B cell (primary cell): ENCODE measurements around the gene MBNL1. TPM values are rescaled to one million over a fixed set of nuclear protein-coding genes. Genes with fewer than 3 reads are reported as not detected.

Source experiments
- ATAC-seq: fragments of 200-7000 bp; cut with Tn5 transposase; one replicate; pipeline ENCODE4 v1.10.0; 2021; ENCODE audit warnings: low read depth, mild to moderate bottlenecking, moderate number of reproducible peaks, moderate library complexity
- CTCF ChIA-PET: fragments of 350-600 bp; sonication (Branson Sonifier 250); formaldehyde crosslinking; loops from one replicate; lab custom pipeline; 2021; ENCODE audit warnings: antibody characterized with exemption, inconsistent platforms; lab: Charles Lee
- POLR2A ChIA-PET: fragments of 350-600 bp; sonication (Branson Sonifier 250); formaldehyde crosslinking; loops from one replicate; lab custom pipeline; 2021; ENCODE audit warnings: antibody characterized with exemption; lab: Charles Lee
- DNase-seq: peaks from one replicate; pipeline ENCODE4 v3.0.0; 2013
- H2AFZ ChIP-seq: 2 replicates; pipeline ENCODE4 v1.6.1; 2012; ENCODE audit warnings: mild to moderate bottlenecking, low read depth, low read length; ENCODE audit not compliant: insufficient read depth, poor library complexity, severe bottlenecking
- H3K27ac ChIP-seq, 2 donors: 1 replicate in 1 of 2; 2 replicates in 1 of 2; pipeline ENCODE4 v1.5.1; 2012 to 2013; ENCODE audit warnings: low read length in 2 of 2, mild to moderate bottlenecking in 2 of 2, moderate library complexity in 1 of 2
- H3K27me3 ChIP-seq, 4 experiments: fragments of 200-600 bp in 1 of 4; sonication (generic) in 1 of 4; replicated peaks in 1 of 4; 1 replicate in 2 of 4; 2 replicates in 2 of 4; pipeline versions ENCODE4 v1.6.1 to v1.7.0; 2013 to 2016; ENCODE audit warnings: low read length in 3 of 4, mild to moderate bottlenecking in 2 of 4, mixed read lengths in 1 of 4, moderate library complexity in 1 of 4; ENCODE audit not compliant: insufficient read depth in 4 of 4, control insufficient read depth in 3 of 4; ENCODE audit errors: control extremely low read depth in 1 of 4
- H3K36me3 ChIP-seq, 2 experiments: replicated peaks in 1 of 2; 1 replicate in 1 of 2; 2 replicates in 1 of 2; pipeline versions ENCODE4 v1.6.1 to v1.7.1; 2013; ENCODE audit warnings: low read length in 1 of 2; ENCODE audit not compliant: insufficient read depth in 2 of 2, control insufficient read depth in 1 of 2; ENCODE audit errors: control extremely low read depth in 1 of 2, extremely low read depth in 1 of 2
- H3K4me1 ChIP-seq, 2 donors: fragments of 200-600 bp in 1 of 2; sonication (generic) in 1 of 2; 1 replicate in 1 of 2; 2 replicates in 1 of 2; pipeline versions ENCODE4 v1.5.1 to v1.6.1; 2013 to 2017; ENCODE audit warnings: low read length in 2 of 2; ENCODE audit not compliant: control insufficient read depth in 2 of 2, insufficient read depth in 2 of 2
- H3K4me2 ChIP-seq: replicated peaks from 2 replicates; pipeline ENCODE3; 2012; ENCODE audit warnings: mild to moderate bottlenecking, low read depth, low read length; ENCODE audit not compliant: poor library complexity, severe bottlenecking
- H3K4me3 ChIP-seq, 5 experiments: fragments of 200-600 bp in 1 of 5; sonication (generic) in 1 of 5; 1 replicate in 3 of 5; 2 replicates in 2 of 5; pipeline versions ENCODE4 v1.5.1 to v1.7.0; 2011 to 2016; ENCODE audit warnings: low read length in 4 of 5, mild to moderate bottlenecking in 4 of 5, low read depth in 2 of 5, control low read depth in 1 of 5, moderate library complexity in 1 of 5; ENCODE audit not compliant: insufficient read depth in 1 of 5; ENCODE audit errors: control extremely low read depth in 1 of 5, extremely low read depth in 1 of 5
- H3K79me2 ChIP-seq: fragments of 200-600 bp; sonication (generic); one replicate; pipeline ENCODE4 v1.6.0; 2016; ENCODE audit warnings: low read length; ENCODE audit not compliant: control insufficient read depth, insufficient read depth
- H3K9ac ChIP-seq: fragments of 200-600 bp; sonication (generic); 2 replicates; pipeline ENCODE4 v1.6.1; 2017; ENCODE audit warnings: mild to moderate bottlenecking, low read length, moderate library complexity
- H3K9me3 ChIP-seq, 3 donors: one replicate each; pipeline versions ENCODE4 v1.6.1 to v1.7.1; 2013; ENCODE audit warnings: low read length in 2 of 3; ENCODE audit not compliant: control insufficient read depth in 2 of 3, insufficient read depth in 1 of 3; ENCODE audit errors: control extremely low read depth in 1 of 3
- H4K20me1 ChIP-seq: 2 replicates; pipeline ENCODE4 v1.6.0; 2012; ENCODE audit warnings: mild to moderate bottlenecking, low read length; ENCODE audit not compliant: insufficient read depth, control insufficient read depth, poor library complexity, severe bottlenecking
- H3K27ac Mint-ChIP-seq: one replicate; pipeline ENCODE4 v1.8.0; 2021; ENCODE audit warnings: mixed read lengths
- H3K27me3 Mint-ChIP-seq: one replicate; pipeline ENCODE4 v1.8.0; 2021; ENCODE audit warnings: mixed read lengths
- H3K4me1 Mint-ChIP-seq: one replicate; pipeline ENCODE4 v1.8.0; 2021; ENCODE audit warnings: mixed read lengths
- H3K4me3 Mint-ChIP-seq: one replicate; pipeline ENCODE4 v1.8.0; 2021; ENCODE audit warnings: mixed read lengths
- H3K9me3 Mint-ChIP-seq: one replicate; pipeline ENCODE4 v1.8.0; 2022; ENCODE audit warnings: mixed read lengths; ENCODE audit not compliant: insufficient read depth
- EZH2 ChIP-seq: IDR thresholded peaks from 2 replicates; pipeline ENCODE4 v1.6.1; 2012; ENCODE audit warnings: borderline replicate concordance, low read depth, mild to moderate bottlenecking, moderate library complexity, low read length; ENCODE audit not compliant: insufficient read depth, poor library complexity, severe bottlenecking
- WGBS: methylation state at CpG from one replicate; pipeline ENCODE4 v1.1.5; 2013; ENCODE audit warnings: missing lambda C conversion rate; ENCODE audit not compliant: insufficient coverage; 5-methylcytosine and 5-hydroxymethylcytosine counted together
- intact Hi-C: fragments of 100-400 bp; cut with micrococcal nuclease; formaldehyde crosslinking; loops from one replicate; pipeline ENCODE4 v1.10.0; 2022
- polyA plus RNA-seq: library from polyadenylated mRNA; depleted of rRNA; stranded (reverse); fragments of >200 nt; gene quantifications from 2 replicates; pipeline ENCODE4 v1.2.3, GENCODE V29; 2012
- total RNA-seq, 2 donors: library from RNA; stranded (reverse); fragments of 120-200 nt in 1 of 2; gene quantifications; 1 replicate in 1 of 2; 2 replicates in 1 of 2; pipeline versions ENCODE4 v1.2.3 to v1.2.4, GENCODE V29; 2013 to 2022
- TF ChIP-seq, protein P1 (sequence below): fragments of 200-600 bp; IDR thresholded peaks from one replicate; pipeline ENCODE4 v1.8.0; 2022; ENCODE audit warnings: antibody characterized with exemption, mild to moderate bottlenecking

Gene MBNL1
- total and polyA plus RNA-seq, 2 donors (not counting 1 experiment from before 2014, with no cell fraction given): 195 to 505 TPM

DNA sequence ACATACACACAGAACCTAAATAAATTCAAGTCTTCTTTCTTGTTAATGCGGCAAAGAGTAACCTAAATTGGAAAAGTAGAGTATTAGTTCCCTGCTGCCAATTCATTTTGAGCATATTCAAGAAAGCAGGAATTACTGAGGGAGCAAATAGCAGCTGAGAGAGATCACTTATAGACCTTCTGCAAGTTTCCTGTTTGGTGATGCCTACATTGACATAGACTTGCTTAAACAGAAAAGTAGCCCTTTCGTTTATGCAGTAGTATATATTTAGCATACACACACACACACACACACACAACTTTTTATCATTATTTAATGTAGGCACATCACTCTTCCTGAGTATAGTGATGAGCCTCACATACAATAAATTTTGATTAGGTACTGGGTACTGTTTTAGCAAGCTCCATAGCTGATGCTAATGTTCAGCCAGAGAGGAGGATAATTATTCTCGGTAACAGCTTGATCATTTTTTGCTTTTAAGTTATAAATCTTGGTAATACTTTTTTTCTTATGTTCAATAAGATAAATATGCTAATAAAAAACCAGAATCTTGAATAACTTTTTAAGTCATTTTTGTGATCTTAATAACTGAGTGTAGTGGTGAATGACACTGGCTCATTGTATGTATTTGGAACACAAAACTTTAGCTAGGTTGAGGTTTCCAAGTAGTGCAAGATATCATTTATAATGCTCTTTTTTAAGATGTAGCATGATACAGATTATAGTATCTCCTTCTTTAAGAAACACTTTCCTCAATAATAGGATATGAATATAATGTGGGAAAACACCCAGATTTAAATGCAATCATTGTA is 174.7 kb downstream of the MBNL1 start:
- no peaks in the 10 kb centered on the region for H3K27me3 ChIP-seq
- TF ChIP-seq, protein P1, sequence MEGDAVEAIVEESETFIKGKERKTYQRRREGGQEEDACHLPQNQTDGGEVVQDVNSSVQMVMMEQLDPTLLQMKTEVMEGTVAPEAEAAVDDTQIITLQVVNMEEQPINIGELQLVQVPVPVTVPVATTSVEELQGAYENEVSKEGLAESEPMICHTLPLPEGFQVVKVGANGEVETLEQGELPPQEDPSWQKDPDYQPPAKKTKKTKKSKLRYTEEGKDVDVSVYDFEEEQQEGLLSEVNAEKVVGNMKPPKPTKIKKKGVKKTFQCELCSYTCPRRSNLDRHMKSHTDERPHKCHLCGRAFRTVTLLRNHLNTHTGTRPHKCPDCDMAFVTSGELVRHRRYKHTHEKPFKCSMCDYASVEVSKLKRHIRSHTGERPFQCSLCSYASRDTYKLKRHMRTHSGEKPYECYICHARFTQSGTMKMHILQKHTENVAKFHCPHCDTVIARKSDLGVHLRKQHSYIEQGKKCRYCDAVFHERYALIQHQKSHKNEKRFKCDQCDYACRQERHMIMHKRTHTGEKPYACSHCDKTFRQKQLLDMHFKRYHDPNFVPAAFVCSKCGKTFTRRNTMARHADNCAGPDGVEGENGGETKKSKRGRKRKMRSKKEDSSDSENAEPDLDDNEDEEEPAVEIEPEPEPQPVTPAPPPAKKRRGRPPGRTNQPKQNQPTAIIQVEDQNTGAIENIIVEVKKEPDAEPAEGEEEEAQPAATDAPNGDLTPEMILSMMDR: no peak
- TF ChIP-seq EZH2: no peak
- H3K27me3 Mint-ChIP-seq: no peaks in the 10 kb centered on the region
- H3K4me3 Mint-ChIP-seq: peak overlapping the region; percentile 13
- WGBS: 60% methylated on average over 1 of the region's 3 CpGs
- peaks cover 76% of the 10 kb centered on the region for H3K79me2 ChIP-seq
- no peaks in the 10 kb centered on the region for H3K9me3 ChIP-seq
- H3K4me2 ChIP-seq: peak overlapping the region; percentile 35
- intact Hi-C loops: loop anchor here (1.0 to 5.0 kb wide), 3 partner anchors 260 to 416 kb away; no protein-coding TSS in a partner anchor
- ATAC-seq (peak; percentile 28), DNase-seq (peak; percentile 40)
- H4K20me1 ChIP-seq: peaks cover 14% of the 10 kb centered on the region
- H3K27ac ChIP-seq: peak overlapping the region in 1 of 2 donors; percentile 63
- H3K9me3 Mint-ChIP-seq: peaks cover 2% of the 10 kb centered on the region
- H3K4me3 ChIP-seq: no peak overlapping the region
- peaks cover 5 to 16% of the 10 kb centered on the region in 2 donors for H3K4me1 ChIP-seq
- peak overlapping the region; percentile 57 for H3K27ac Mint-ChIP-seq
- POLR2A ChIA-PET: interaction anchor here (0.6 kb wide), 1 partner anchor 136 kb away, joined by 3 read pairs; no protein-coding TSS in a partner anchor
- H3K36me3 ChIP-seq: peaks cover 12 to 47% of the 10 kb centered on the region in 2 experiments
- CTCF ChIA-PET: interaction anchor here (0.6 to 9.5 kb wide), 51 partner anchors 8 to 552 kb away, joined by 3 to 222 read pairs (median 4); no protein-coding TSS in a partner anchor
- H3K9ac ChIP-seq: no peak overlapping the region
- no peak overlapping the region for H2AFZ ChIP-seq
- peaks cover 61% of the 10 kb centered on the region for H3K4me1 Mint-ChIP-seq
